Adrenal gland (tissue), 5 donors: ENCODE data around the gene SUCLG2.

Experiments used
- CTCF ChIP-seq, 6 experiments: fragments of 450-650 bp in 4 of 6; fragments of 200-600 bp in 2 of 6; sonication (generic) in 1 of 6; IDR thresholded peaks; 1 replicate in 5 of 6; 2 replicates in 1 of 6; pipeline versions ENCODE4 v1.5.1 to v1.8.0; 2016 to 2021; ENCODE audit warnings: antibody characterized with exemption in 6 of 6, mild to moderate bottlenecking in 2 of 6, moderate library complexity in 1 of 6
- POLR2A ChIP-seq, 2 donors: fragments of 450-650 bp; IDR thresholded peaks; one replicate each; pipeline ENCODE4 v1.6.1; 2017; ENCODE audit warnings: antibody characterized with exemption in 2 of 2, mild to moderate bottlenecking in 2 of 2, moderate library complexity in 1 of 2
- donor health status: DM: no; HTN: no; CAD: no.

GRCh38 chr3:67564973-67565372, 89.4 kb downstream of the SUCLG2 start:
- TF ChIP-seq CTCF (IDR thresholded peaks at IDR 0.05) (no peak), POLR2A (IDR thresholded peaks at IDR 0.05) (no peak)
